ENCODE data around the gene PPM1J. TPM values are rescaled to one million over a fixed set of nuclear protein-coding genes. Genes with fewer than 3 reads are reported as not detected.

The PPM1J gene
- total RNA-seq, 2 donors from 2014 or later = 0.66 to 2.3 TPM

DNA sequence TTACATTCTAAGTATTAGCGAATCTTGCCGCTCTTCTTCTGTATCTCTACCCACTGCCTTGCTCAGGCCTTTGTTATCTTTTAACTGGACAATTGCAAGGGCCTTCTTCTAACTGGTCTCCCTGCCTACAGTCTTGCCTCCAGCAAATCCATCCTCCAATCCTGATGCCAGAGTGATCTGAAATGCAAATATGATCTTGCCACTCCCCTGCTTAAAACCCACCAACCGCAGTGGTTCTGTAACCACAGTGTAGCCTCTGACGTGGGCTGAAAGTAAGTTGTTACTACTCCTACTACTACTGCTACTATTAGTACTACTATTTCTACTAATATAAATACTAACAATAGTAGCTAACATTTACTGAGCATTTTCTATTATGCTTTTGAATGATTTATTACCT, 28.3 kb downstream of the PPM1J start:
- intact Hi-C loops (cut with DNase I) = no loop called here
- no peaks in the 10 kb centered on the region for H3K27me3 ChIP-seq
- ATAC-seq = no peak
- H3K4me3 ChIP-seq = no peak overlapping the region
- H3K36me3 ChIP-seq (replicated peaks in 1 of 2; ENCODE audit: insufficient read depth in 1 of 2, low read depth in 2 of 2) = peaks cover 0 to 8% of the 10 kb centered on the region in 2 donors
- DNase-seq = no peak
- no peak overlapping the region for H3K27ac ChIP-seq
- no peaks in the 10 kb centered on the region for H3K9me3 ChIP-seq
- TF ChIP-seq, protein P1, sequence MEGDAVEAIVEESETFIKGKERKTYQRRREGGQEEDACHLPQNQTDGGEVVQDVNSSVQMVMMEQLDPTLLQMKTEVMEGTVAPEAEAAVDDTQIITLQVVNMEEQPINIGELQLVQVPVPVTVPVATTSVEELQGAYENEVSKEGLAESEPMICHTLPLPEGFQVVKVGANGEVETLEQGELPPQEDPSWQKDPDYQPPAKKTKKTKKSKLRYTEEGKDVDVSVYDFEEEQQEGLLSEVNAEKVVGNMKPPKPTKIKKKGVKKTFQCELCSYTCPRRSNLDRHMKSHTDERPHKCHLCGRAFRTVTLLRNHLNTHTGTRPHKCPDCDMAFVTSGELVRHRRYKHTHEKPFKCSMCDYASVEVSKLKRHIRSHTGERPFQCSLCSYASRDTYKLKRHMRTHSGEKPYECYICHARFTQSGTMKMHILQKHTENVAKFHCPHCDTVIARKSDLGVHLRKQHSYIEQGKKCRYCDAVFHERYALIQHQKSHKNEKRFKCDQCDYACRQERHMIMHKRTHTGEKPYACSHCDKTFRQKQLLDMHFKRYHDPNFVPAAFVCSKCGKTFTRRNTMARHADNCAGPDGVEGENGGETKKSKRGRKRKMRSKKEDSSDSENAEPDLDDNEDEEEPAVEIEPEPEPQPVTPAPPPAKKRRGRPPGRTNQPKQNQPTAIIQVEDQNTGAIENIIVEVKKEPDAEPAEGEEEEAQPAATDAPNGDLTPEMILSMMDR (IDR thresholded peaks at IDR 0.05) = no peak
- TF ChIP-seq POLR2A (IDR thresholded peaks at IDR 0.05) = no peak
- WGBS, 2 donors = 93 to 95% methylated on average over 4 of the region's 4 CpGs
- no peaks in the 10 kb centered on the region for H3K4me1 ChIP-seq

DNA sequence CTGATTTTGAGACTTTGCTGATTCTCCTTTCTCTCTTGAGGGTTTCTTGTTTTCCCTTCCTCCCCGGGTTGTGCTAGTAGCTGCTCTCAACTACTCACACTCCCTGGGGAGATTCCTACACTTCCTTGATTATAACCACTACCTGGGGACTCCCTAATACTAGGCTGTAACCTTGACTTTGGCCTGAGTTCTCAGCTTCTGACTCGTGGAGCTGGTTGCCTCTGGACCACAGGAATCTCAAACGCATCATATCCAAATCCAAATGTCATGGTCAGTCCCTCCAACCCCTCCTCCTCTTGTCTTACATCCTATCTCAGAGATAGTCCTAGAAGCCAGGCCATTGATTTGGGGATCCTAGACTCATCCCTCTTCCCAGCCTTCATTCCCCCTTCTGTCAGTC, 28.7 kb downstream of the PPM1J start:
- no peak overlapping the region for H3K27ac ChIP-seq
- no peak for ATAC-seq
- WGBS, 2 donors = 57% methylated on average over 3 of the region's 3 CpGs

DNA sequence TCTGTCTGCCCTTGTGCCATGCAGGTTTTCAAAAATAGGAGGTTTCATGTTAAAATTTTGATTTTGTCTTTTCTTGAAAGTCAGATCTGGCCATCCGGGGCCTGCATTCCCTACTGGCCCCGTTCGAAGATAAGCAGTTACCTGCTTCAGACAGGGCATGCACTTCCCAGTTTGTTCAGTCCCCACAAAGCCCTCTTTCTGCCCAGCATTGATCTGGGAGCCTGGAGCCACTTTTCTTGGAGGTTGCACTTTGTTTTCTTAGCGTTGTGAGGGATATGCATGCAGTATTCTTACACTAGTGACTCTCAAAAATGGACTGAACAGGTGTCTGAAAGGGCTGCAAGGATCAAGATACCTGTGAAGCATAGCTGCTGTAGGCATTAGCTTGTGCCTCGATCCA, 29.2 kb downstream of the PPM1J start:
- no peak for TF ChIP-seq POLR2A (IDR thresholded peaks at IDR 0.05)
- TF ChIP-seq, protein P1 (IDR thresholded peaks at IDR 0.05) = no peak
- no peak overlapping the region for H3K27ac ChIP-seq
- no peaks in the 10 kb centered on the region for H3K27me3 ChIP-seq
- DNase-seq (no peak), ATAC-seq (no peak)
- peaks cover 0 to 5% of the 10 kb centered on the region in 2 donors for H3K36me3 ChIP-seq (replicated peaks in 1 of 2; ENCODE audit: insufficient read depth in 1 of 2, low read depth in 2 of 2)
- intact Hi-C loops (cut with DNase I) = no loop called here
- H3K4me1 ChIP-seq = no peaks in the 10 kb centered on the region
- no peak overlapping the region for H3K4me3 ChIP-seq
- no peaks in the 10 kb centered on the region for H3K9me3 ChIP-seq
- WGBS, 2 donors = 73 to 88% methylated on average over 5 of the region's 5 CpGs

More for the DNA sequence above, 28.7 kb downstream of the PPM1J start:
- no peaks in the 10 kb centered on the region for H3K9me3 ChIP-seq
- TF ChIP-seq, protein P1 (IDR thresholded peaks at IDR 0.05) = no peak
- no peak for TF ChIP-seq POLR2A (IDR thresholded peaks at IDR 0.05)
- DNase-seq = no peak
- peaks cover 0 to 5% of the 10 kb centered on the region in 2 donors for H3K36me3 ChIP-seq (replicated peaks in 1 of 2; ENCODE audit: insufficient read depth in 1 of 2, low read depth in 2 of 2)
- no peak overlapping the region for H3K4me3 ChIP-seq
- no peaks in the 10 kb centered on the region for H3K4me1 ChIP-seq
- no peaks in the 10 kb centered on the region for H3K27me3 ChIP-seq
- intact Hi-C loops (cut with DNase I) = no loop called here

- Histone ChIP-seq H3K36me3 (replicated peaks in 1 of 2; ENCODE audit: insufficient read depth in 1 of 2, low read depth in 2 of 2) (no peaks in the 10 kb centered on the region), H3K27ac (no peak overlapping the region), H3K4me1 (peaks cover 22% of the 10 kb centered on the region), H3K27me3 (no peaks in the 10 kb centered on the region), H3K4me3 (no peak overlapping the region), H3K9me3 (no peaks in the 10 kb centered on the region)
- WGBS, 2 donors = 81 to 86% methylated on average over 3 of the region's 3 CpGs
- intact Hi-C loops (cut with DNase I) = no loop called here
- TF ChIP-seq, protein P1 (IDR thresholded peaks at IDR 0.05) = no peak
- no peak for TF ChIP-seq POLR2A (IDR thresholded peaks at IDR 0.05)
- ATAC-seq (no peak), DNase-seq (no peak)
These were observed 36.5 kb downstream of the PPM1J start for GRCh38 chr1:112678605-112679004.

DNA sequence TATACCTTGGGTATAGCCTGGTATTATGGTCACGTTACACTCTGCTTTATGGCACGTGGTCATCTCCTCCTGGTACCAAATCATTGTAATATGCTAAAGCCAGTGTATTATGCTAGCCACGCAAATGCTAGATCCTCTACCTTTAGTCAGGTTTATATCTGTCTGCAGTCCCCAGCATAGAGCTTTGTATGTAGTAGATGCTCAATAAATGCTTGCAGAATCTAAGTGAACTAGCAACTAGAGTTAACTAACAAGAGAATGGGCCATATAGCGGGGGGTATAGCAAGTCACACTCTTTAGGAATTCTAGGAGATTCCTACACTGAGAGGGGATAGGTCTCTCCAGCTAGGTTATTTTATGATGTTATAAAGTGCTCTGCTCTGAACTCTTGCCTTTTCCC, 37.6 kb downstream of the PPM1J start:
- H3K9me3 ChIP-seq = no peaks in the 10 kb centered on the region
- H3K27ac ChIP-seq = no peak overlapping the region
- H3K27me3 ChIP-seq = no peaks in the 10 kb centered on the region
- peaks cover 27% of the 10 kb centered on the region for H3K4me1 ChIP-seq
- no peak for TF ChIP-seq POLR2A (IDR thresholded peaks at IDR 0.05)
- TF ChIP-seq, protein P1 (IDR thresholded peaks at IDR 0.05) = no peak
- ATAC-seq (no peak), DNase-seq (no peak)
- H3K36me3 ChIP-seq (replicated peaks in 1 of 2; ENCODE audit: insufficient read depth in 1 of 2, low read depth in 2 of 2) = no peaks in the 10 kb centered on the region
- no peak overlapping the region for H3K4me3 ChIP-seq
- intact Hi-C loops (cut with DNase I) = no loop called here
- WGBS, 2 donors = 95 to 97% methylated on average over 4 of the region's 4 CpGs

All from body of pancreas (tissue), 4 donors.